ENCODE results near the gene ZNF653.

ZNF653 gene

GRCh38 chr19:11535792-11536595, 30.4 kb upstream of the ZNF653 start:
- in situ Hi-C loops (cut with MboI; ENCODE audit: low pct_unique_long_range_greater_than_20kb, low sequenced_read_pairs, unreplicated experiment) = no loop called here
- TF ChIP-seq, protein P1, sequence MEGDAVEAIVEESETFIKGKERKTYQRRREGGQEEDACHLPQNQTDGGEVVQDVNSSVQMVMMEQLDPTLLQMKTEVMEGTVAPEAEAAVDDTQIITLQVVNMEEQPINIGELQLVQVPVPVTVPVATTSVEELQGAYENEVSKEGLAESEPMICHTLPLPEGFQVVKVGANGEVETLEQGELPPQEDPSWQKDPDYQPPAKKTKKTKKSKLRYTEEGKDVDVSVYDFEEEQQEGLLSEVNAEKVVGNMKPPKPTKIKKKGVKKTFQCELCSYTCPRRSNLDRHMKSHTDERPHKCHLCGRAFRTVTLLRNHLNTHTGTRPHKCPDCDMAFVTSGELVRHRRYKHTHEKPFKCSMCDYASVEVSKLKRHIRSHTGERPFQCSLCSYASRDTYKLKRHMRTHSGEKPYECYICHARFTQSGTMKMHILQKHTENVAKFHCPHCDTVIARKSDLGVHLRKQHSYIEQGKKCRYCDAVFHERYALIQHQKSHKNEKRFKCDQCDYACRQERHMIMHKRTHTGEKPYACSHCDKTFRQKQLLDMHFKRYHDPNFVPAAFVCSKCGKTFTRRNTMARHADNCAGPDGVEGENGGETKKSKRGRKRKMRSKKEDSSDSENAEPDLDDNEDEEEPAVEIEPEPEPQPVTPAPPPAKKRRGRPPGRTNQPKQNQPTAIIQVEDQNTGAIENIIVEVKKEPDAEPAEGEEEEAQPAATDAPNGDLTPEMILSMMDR (IDR thresholded peaks at IDR 0.05; ENCODE audit: extremely low read depth, insufficient read depth, missing control alignments) = peak; percentile 92
- peak; percentile 97 for DNase-seq (ENCODE audit: low spot score)

GRCh38 chr19:11534948-11535347, 29.3 kb upstream of the ZNF653 start:
- no peak for DNase-seq (ENCODE audit: low spot score)
- TF ChIP-seq, protein P1 (IDR thresholded peaks at IDR 0.05; ENCODE audit: extremely low read depth, insufficient read depth, missing control alignments) = no peak
- in situ Hi-C loops (cut with MboI; ENCODE audit: low pct_unique_long_range_greater_than_20kb, low sequenced_read_pairs, unreplicated experiment) = no loop called here

DNA sequence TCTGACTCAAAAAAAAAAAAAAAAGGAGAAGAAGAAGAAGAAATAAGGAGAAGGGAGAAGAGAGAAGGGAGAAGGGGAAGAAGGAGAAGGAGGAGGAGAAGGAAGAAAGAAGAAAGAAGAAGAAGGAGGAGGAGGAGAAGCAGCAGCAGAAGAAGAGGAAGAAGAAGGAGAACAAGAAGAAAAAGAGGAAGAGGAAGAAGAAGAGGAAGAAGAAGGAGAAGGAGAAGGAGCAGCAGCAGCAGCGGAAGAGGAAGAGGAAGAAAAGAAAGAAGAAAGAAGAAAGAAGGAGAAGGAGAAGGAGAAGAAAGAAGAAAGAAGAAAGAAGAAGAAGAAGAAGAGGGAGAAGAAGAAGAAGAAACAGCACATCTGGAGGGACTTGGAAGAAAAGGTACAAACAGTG, 28.9 kb upstream of the ZNF653 start:
- in situ Hi-C loops (cut with MboI; ENCODE audit: low pct_unique_long_range_greater_than_20kb, low sequenced_read_pairs, unreplicated experiment) = no loop called here
- no peak for DNase-seq (ENCODE audit: low spot score)
- TF ChIP-seq, protein P1 (IDR thresholded peaks at IDR 0.05; ENCODE audit: extremely low read depth, insufficient read depth, missing control alignments) = no peak

DNA sequence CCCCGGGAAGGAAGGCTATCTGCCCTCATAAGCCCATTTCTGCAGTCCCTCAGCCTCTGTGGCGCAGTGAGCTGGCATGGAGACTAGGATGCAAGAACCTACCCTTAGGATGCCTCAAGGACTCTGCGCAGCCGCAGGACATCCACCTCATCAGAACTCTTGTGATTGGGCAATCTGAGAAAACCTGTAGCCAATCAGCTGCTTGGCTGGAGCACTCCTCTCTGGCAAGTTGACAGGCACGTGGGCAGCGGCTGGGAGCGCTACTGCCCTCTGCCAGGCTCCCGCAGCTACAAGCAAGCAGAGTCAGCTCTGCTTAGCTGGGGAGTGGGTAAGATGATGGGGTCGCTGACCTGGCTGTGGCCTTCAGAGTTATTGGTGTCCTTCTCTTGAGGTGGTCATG, 24.8 kb upstream of the ZNF653 start:
- in situ Hi-C loops (cut with MboI; ENCODE audit: low pct_unique_long_range_greater_than_20kb, low sequenced_read_pairs, unreplicated experiment) = no loop called here
- TF ChIP-seq, protein P1 (IDR thresholded peaks at IDR 0.05; ENCODE audit: extremely low read depth, insufficient read depth, missing control alignments) = no peak
- DNase-seq (ENCODE audit: low spot score) = no peak

DNA sequence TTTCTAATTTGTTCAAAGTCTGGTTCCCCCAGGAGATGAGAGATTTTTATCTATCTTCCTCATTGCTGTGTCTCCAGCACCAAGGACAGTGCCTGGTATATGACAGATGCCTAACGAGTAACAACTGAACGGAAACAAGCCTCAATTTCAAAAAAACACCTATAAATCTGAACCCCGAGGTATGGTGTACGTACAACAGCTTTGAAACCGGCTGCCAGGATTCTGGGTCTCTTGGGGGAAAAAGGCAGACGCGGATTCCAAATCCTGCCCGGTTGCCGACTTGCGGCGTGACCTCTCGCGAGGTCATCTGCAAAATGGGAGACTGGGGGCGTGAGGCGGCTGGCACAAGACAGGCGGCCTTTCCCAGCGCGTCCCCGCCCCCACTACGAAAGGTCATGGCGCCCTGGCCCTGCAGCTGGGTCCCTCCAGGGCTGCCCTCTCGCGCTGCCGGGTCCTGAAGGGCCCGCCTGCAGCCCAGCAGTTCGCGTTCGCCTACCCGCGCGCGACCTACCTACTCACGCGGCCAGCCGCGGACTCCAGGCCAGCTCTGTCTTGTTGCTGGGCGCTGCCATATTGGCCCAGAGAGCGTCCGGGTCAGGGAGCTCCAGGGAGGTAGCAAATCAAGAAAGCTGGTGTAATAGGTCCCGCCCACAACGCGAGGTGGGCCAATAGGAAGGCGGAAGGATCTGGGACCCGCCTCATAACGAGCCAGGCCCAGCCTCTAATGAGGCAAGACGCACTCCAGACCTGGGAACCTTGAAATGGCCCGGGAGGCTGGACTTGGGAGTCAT, 23.1 kb upstream of the ZNF653 start, which contains the start of gene ECSIT:
Gene ECSIT (minus strand): TSS at position 584 of the 791 bp plus-strand sequence. CDS start 9,964 bp downstream, outside the sequence.
- peak; percentile 97 for DNase-seq (ENCODE audit: low spot score)
- in situ Hi-C loops (cut with MboI; ENCODE audit: low pct_unique_long_range_greater_than_20kb, low sequenced_read_pairs, unreplicated experiment) = no loop called here
- TF ChIP-seq, protein P1 (IDR thresholded peaks at IDR 0.05; ENCODE audit: extremely low read depth, insufficient read depth, missing control alignments) = no peak

DNA sequence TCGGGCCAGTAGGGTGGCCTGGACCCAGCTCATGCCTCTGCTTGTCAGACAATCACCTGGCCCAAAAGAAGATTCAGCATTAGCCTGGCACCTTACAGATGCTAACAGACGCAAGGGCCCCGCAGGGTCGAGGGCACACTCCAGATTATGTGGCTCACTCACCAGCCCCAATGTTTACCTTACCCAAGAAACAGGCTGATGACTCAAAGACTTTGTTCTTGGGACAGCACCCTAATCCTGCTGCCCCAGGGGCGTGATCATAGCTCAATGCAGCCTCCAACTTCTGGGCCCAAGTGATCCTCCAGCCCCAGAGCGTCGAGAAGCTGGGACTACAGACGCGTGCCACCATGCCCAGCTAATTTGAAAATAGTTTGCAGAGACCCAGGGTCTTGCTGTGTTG, 13.5 kb upstream of the ZNF653 start:
- TF ChIP-seq, protein P1 (IDR thresholded peaks at IDR 0.05; ENCODE audit: extremely low read depth, insufficient read depth, missing control alignments) = no peak

More for the DNA sequence above, 13.5 kb upstream of the ZNF653 start:
- in situ Hi-C loops (cut with MboI; ENCODE audit: low pct_unique_long_range_greater_than_20kb, low sequenced_read_pairs, unreplicated experiment) = no loop called here
- no peak for DNase-seq (ENCODE audit: low spot score)

Data from GM13977 (cell line).